Fibroblast of pulmonary artery (primary cell): ENCODE results near the gene STPG2.
"Not testable (repeated sequence)": the region's sequence is repeated elsewhere in the genome, so short reads cannot be mapped to it uniquely, and the experiment has no call there.

Experiments
- DNase-seq: peaks from one replicate; pipeline ENCODE4 v3.0.0-alpha.2; 2010; ENCODE audit warnings: low read depth
- H3K4me3 ChIP-seq: replicated peaks from 2 replicates; pipeline ENCODE4 v1.5.1; 2011; ENCODE audit warnings: low read depth, mild to moderate bottlenecking, control low read depth, low read length, moderate library complexity
- CTCF ChIP-seq: IDR thresholded peaks from 2 replicates; pipeline ENCODE4 v1.5.1; 2011; ENCODE audit warnings: mild to moderate bottlenecking, control low read depth, low read length, inconsistent platforms; ENCODE audit errors: missing control alignments

The STPG2 gene

GRCh38 chr4:97585274-97585673, 558.0 kb downstream of the STPG2 start:
- DNase-seq: no peak
- H3K4me3 ChIP-seq: no peak overlapping the region
- no peak for TF ChIP-seq CTCF

GRCh38 chr4:97582890-97583289, 560.4 kb downstream of the STPG2 start:
- DNase-seq: peak; percentile 19
- no peak for TF ChIP-seq CTCF
- no peak overlapping the region for H3K4me3 ChIP-seq

GRCh38 chr4:97577004-97577403, 566.3 kb downstream of the STPG2 start:
- no peak overlapping the region for H3K4me3 ChIP-seq
- no peak for TF ChIP-seq CTCF
- no peak for DNase-seq

GRCh38 chr4:97560009-97560408, 583.3 kb downstream of the STPG2 start:
- TF ChIP-seq CTCF: no peak
- H3K4me3 ChIP-seq: no peak overlapping the region
- DNase-seq: no peak

- DNase-seq: no peak
- no peak for TF ChIP-seq CTCF
- no peak overlapping the region for H3K4me3 ChIP-seq
These were observed 585.0 kb downstream of the STPG2 start for GRCh38 chr4:97558204-97558778.

- not testable (repeated sequence) for H3K4me3 ChIP-seq, DNase-seq
These were observed 592.6 kb downstream of the STPG2 start for GRCh38 chr4:97550637-97551036.

GRCh38 chr4:97548943-97549583, 594.2 kb downstream of the STPG2 start:
- H3K4me3 ChIP-seq: no peak overlapping the region
- TF ChIP-seq CTCF: peak; percentile 28

More at GRCh38 chr4:97548943-97549583, 594.2 kb downstream of the STPG2 start:
- DNase-seq: peak; percentile 16
